Neural cell (in vitro differentiated cells): ENCODE results near the gene PALB2. TPM values are rescaled to one million over a fixed set of nuclear protein-coding genes. Genes with fewer than 3 reads are reported as not detected.

Experiments used
- H2AFZ ChIP-seq: fragments of 200-600, 300-800 bp; sonication (generic), shearing (Covaris generic); 2 replicates; pipeline ENCODE4 v1.6.0; 2014; ENCODE audit warnings: low read depth, mild to moderate bottlenecking, antibody characterized with exemption, low read length, moderate library complexity
- H3F3A ChIP-seq: fragments of 200-600 bp; shearing (Covaris generic); 2 replicates; pipeline ENCODE4 v1.6.1; 2016; ENCODE audit warnings: mild to moderate bottlenecking, moderate library complexity, mixed read lengths, antibody characterized with exemption, low read length; ENCODE audit not compliant: insufficient read depth, poor library complexity, severe bottlenecking
- H3K27ac ChIP-seq: fragments of 200-600, 300-800 bp; sonication (generic), shearing (Covaris generic); 2 replicates; pipeline ENCODE4 v1.5.1; 2014; ENCODE audit warnings: mild to moderate bottlenecking, low read length, moderate library complexity
- H3K27me3 ChIP-seq: fragments of 300-800, 200-600 bp; sonication (generic), shearing (Covaris generic); 2 replicates; pipeline ENCODE4 v1.6.0; 2014; ENCODE audit warnings: mild to moderate bottlenecking, low read depth, low read length, moderate library complexity; ENCODE audit not compliant: insufficient read depth
- H3K36me3 ChIP-seq: fragments of 300-800, 200-600 bp; sonication (generic), shearing (Covaris generic); 2 replicates; pipeline ENCODE4 v1.5.1; 2014; ENCODE audit warnings: mild to moderate bottlenecking, antibody characterized with exemption, low read length, moderate library complexity; ENCODE audit not compliant: insufficient read depth
- H3K4me2 ChIP-seq: fragments of 300-800, 200-600 bp; sonication (generic), shearing (Covaris generic); 2 replicates; pipeline ENCODE4 v1.6.0; 2014; ENCODE audit warnings: mild to moderate bottlenecking, low read length
- H3K4me3 ChIP-seq: fragments of 300-800, 200-600 bp; sonication (generic), shearing (Covaris generic); 2 replicates; pipeline ENCODE4 v1.5.1; 2014; ENCODE audit warnings: mild to moderate bottlenecking, low read length, moderate library complexity
- H3K79me2 ChIP-seq: fragments of 200-600 bp; shearing (Covaris generic); replicated peaks from 2 replicates; pipeline ENCODE4 v1.6.0; 2014; ENCODE audit warnings: mild to moderate bottlenecking, low read length, moderate library complexity; ENCODE audit not compliant: insufficient read depth
- H3K9ac ChIP-seq: fragments of 300-800, 200-600 bp; sonication (generic), shearing (Covaris generic); 2 replicates; pipeline ENCODE4 v1.6.1; 2016; ENCODE audit warnings: mild to moderate bottlenecking, low read length, mixed read lengths
- H3K9me2 ChIP-seq: fragments of 200-600 bp; shearing (Covaris generic); 2 replicates; pipeline ENCODE4 v1.6.1; 2016; ENCODE audit warnings: mild to moderate bottlenecking, low read length, mixed read lengths; ENCODE audit not compliant: insufficient read depth
- H3K9me3 ChIP-seq: fragments of 200-600, 300-800 bp; sonication (generic), shearing (Covaris generic); 2 replicates; pipeline ENCODE4 v1.6.1; 2016; ENCODE audit warnings: mild to moderate bottlenecking, mixed run types, low read length, moderate library complexity, mixed read lengths
- H4K20me1 ChIP-seq: fragments of 200-600 bp; shearing (Covaris generic); 2 replicates; pipeline ENCODE4 v1.6.1; 2016; ENCODE audit warnings: mild to moderate bottlenecking, mixed run types; ENCODE audit not compliant: insufficient read depth
- EP300 ChIP-seq: fragments of 450-650 bp; conservative IDR thresholded peaks from 2 replicates; pipeline ENCODE4 v1.6.1; 2014; ENCODE audit warnings: antibody characterized with exemption, mild to moderate bottlenecking, moderate library complexity; ENCODE audit not compliant: poor library complexity, severe bottlenecking
- EZH2 ChIP-seq: fragments of 200-600, 300-800 bp; shearing (Covaris generic), sonication (generic); IDR thresholded peaks from 2 replicates; pipeline ENCODE4 v1.6.1; 2014; ENCODE audit warnings: antibody characterized with exemption, low read length, borderline replicate concordance, mild to moderate bottlenecking; ENCODE audit not compliant: insufficient read depth, poor library complexity, severe bottlenecking
- MXI1 ChIP-seq: fragments of 450-650 bp; conservative IDR thresholded peaks from 2 replicates; pipeline ENCODE4 v1.6.1; 2014; ENCODE audit warnings: antibody characterized with exemption, mild to moderate bottlenecking; ENCODE audit not compliant: poor library complexity, severe bottlenecking
- POLR2AphosphoS5 ChIP-seq: IDR thresholded peaks from 2 replicates; pipeline ENCODE4 v1.6.1; 2012
- RAD21 ChIP-seq: fragments of 450-650 bp; conservative IDR thresholded peaks from 2 replicates; pipeline ENCODE4 v1.6.1; 2014; ENCODE audit warnings: antibody characterized with exemption, mild to moderate bottlenecking, moderate library complexity
- SMC3 ChIP-seq: fragments of 450-650 bp; conservative IDR thresholded peaks from 2 replicates; pipeline ENCODE4 v1.6.1; 2014; ENCODE audit warnings: antibody characterized with exemption, mild to moderate bottlenecking, moderate library complexity; ENCODE audit not compliant: poor library complexity
- TAF1 ChIP-seq: IDR thresholded peaks from 2 replicates; pipeline ENCODE4 v1.6.1; 2012; ENCODE audit warnings: low read depth
- polyA plus RNA-seq: library from polyadenylated mRNA; depleted of rRNA; stranded (reverse); fragments of >200 nt; gene quantifications from 2 replicates; pipeline ENCODE4 v1.2.3, GENCODE V29; 2014
- TF ChIP-seq, protein P1 (sequence below): fragments of 450-650 bp; IDR thresholded peaks from 2 replicates; pipeline ENCODE4 v1.5.1; 2014; ENCODE audit warnings: antibody characterized with exemption, mild to moderate bottlenecking, moderate library complexity; ENCODE audit not compliant: poor library complexity, severe bottlenecking
- TF ChIP-seq, protein P2 (sequence below): IDR thresholded peaks from 2 replicates; pipeline ENCODE4 v1.6.1; 2012; ENCODE audit warnings: borderline replicate concordance

The PALB2 gene
- polyA plus RNA-seq, 1 donor from 2014 or later, result 6.5 TPM

DNA sequence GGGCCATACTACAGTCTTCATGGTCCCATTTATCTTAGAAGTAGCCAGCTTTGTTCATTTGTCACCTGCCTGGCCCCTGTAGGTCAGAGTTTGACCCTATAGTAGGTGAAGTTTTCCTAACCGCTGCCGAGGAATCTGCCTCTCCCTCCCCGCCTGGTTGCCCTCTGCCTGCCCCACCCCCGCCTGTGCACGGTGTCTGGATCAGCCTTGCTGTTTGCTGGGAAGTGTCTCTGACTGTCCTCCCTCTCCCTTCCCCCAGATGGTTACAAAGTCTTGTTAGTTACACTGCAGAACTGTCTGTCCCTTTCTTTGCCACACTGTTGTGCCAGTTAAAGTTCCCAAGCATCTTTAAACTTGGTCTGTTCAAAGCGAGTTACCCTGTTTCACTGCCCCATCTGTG is 77.9 kb downstream of the PALB2 start:
- TF ChIP-seq EZH2 (no peak), RAD21 (no peak), POLR2AphosphoS5 (no peak), MXI1 (no peak), EP300 (no peak)
- TF ChIP-seq, protein P1, sequence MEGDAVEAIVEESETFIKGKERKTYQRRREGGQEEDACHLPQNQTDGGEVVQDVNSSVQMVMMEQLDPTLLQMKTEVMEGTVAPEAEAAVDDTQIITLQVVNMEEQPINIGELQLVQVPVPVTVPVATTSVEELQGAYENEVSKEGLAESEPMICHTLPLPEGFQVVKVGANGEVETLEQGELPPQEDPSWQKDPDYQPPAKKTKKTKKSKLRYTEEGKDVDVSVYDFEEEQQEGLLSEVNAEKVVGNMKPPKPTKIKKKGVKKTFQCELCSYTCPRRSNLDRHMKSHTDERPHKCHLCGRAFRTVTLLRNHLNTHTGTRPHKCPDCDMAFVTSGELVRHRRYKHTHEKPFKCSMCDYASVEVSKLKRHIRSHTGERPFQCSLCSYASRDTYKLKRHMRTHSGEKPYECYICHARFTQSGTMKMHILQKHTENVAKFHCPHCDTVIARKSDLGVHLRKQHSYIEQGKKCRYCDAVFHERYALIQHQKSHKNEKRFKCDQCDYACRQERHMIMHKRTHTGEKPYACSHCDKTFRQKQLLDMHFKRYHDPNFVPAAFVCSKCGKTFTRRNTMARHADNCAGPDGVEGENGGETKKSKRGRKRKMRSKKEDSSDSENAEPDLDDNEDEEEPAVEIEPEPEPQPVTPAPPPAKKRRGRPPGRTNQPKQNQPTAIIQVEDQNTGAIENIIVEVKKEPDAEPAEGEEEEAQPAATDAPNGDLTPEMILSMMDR, result no peak
- TF ChIP-seq, protein P2, sequence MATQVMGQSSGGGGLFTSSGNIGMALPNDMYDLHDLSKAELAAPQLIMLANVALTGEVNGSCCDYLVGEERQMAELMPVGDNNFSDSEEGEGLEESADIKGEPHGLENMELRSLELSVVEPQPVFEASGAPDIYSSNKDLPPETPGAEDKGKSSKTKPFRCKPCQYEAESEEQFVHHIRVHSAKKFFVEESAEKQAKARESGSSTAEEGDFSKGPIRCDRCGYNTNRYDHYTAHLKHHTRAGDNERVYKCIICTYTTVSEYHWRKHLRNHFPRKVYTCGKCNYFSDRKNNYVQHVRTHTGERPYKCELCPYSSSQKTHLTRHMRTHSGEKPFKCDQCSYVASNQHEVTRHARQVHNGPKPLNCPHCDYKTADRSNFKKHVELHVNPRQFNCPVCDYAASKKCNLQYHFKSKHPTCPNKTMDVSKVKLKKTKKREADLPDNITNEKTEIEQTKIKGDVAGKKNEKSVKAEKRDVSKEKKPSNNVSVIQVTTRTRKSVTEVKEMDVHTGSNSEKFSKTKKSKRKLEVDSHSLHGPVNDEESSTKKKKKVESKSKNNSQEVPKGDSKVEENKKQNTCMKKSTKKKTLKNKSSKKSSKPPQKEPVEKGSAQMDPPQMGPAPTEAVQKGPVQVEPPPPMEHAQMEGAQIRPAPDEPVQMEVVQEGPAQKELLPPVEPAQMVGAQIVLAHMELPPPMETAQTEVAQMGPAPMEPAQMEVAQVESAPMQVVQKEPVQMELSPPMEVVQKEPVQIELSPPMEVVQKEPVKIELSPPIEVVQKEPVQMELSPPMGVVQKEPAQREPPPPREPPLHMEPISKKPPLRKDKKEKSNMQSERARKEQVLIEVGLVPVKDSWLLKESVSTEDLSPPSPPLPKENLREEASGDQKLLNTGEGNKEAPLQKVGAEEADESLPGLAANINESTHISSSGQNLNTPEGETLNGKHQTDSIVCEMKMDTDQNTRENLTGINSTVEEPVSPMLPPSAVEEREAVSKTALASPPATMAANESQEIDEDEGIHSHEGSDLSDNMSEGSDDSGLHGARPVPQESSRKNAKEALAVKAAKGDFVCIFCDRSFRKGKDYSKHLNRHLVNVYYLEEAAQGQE, result no peak
- H3K27ac ChIP-seq, result no peak overlapping the region
- H2AFZ ChIP-seq, result no peak overlapping the region
- no peaks in the 10 kb centered on the region for H3F3A ChIP-seq
- H3K4me3 ChIP-seq, result no peak overlapping the region
- H3K9me3 ChIP-seq, result no peaks in the 10 kb centered on the region
- H3K9ac ChIP-seq, result no peak overlapping the region
- H3K36me3 ChIP-seq, result no peaks in the 10 kb centered on the region
- H3K27me3 ChIP-seq, result no peaks in the 10 kb centered on the region
- H3K79me2 ChIP-seq, result peaks cover 24% of the 10 kb centered on the region
- no peak overlapping the region for H3K4me2 ChIP-seq
- no peaks in the 10 kb centered on the region for H3K9me2 ChIP-seq
- no peaks in the 10 kb centered on the region for H4K20me1 ChIP-seq

DNA sequence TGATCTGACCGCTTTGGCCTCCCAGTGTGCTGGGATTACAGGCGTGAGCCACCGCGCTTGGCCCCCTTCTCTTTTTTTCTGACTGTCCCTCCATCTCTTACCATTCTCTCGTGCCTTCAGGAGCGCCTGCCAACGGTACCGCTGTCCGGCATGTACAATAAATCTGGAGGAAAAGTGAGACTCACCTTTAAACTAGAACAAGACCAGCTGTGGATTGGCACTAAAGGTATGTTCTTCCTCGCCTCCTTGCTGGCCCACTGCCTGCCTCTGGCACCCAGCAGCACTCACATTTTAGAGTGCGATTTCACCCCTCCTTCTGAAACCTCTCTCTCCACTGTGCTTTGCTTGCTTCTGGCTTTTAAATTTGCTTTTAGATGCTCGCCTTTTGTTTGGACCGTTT is 78.6 kb downstream of the PALB2 start:
- Histone ChIP-seq H2AFZ (no peak overlapping the region), H3F3A (no peaks in the 10 kb centered on the region), H3K9me2 (no peaks in the 10 kb centered on the region), H3K4me3 (no peak overlapping the region), H3K4me2 (no peak overlapping the region), H3K27ac (no peak overlapping the region), H3K27me3 (no peaks in the 10 kb centered on the region), H3K79me2 (peaks cover 27% of the 10 kb centered on the region), H4K20me1 (no peaks in the 10 kb centered on the region), H3K9ac (no peak overlapping the region), H3K36me3 (no peaks in the 10 kb centered on the region), H3K9me3 (no peaks in the 10 kb centered on the region)
- TF ChIP-seq RAD21, result no peak
- TF ChIP-seq EP300, result no peak
- no peak for TF ChIP-seq TAF1
- no peak for TF ChIP-seq MXI1
- TF ChIP-seq, protein P1, result no peak
- TF ChIP-seq, protein P2, result no peak
- TF ChIP-seq EZH2, result no peak
- TF ChIP-seq SMC3, result no peak
- TF ChIP-seq POLR2AphosphoS5, result no peak
